Common myeloid progenitor, CD34-positive (primary cell): ENCODE measurements around the gene B4GALT5.

Experiments
- CTCF ChIA-PET: fragments of 350-600 bp; sonication (Branson Sonifier 250); formaldehyde crosslinking; loops from one replicate; lab custom pipeline; 2021; ENCODE audit warnings: antibody characterized with exemption; lab: Charles Lee
- POLR2A ChIA-PET: fragments of 350-600 bp; sonication (Branson Sonifier 250); formaldehyde crosslinking; loops from one replicate; lab custom pipeline; 2021; ENCODE audit warnings: antibody characterized with exemption; lab: Charles Lee
- DNase-seq, 3 donors: peaks; one replicate each; pipeline versions ENCODE4 v3.0.0 to v3.0.0-alpha.2; 2013
- H3K27ac ChIP-seq, 2 experiments: 1 replicate in 1 of 2; 2 replicates in 1 of 2; pipeline ENCODE4 v1.7.0; 2013; ENCODE audit warnings: inconsistent platforms in 2 of 2, low read length in 2 of 2, mild to moderate bottlenecking in 2 of 2, low read depth in 1 of 2, moderate library complexity in 1 of 2; ENCODE audit not compliant: severe bottlenecking in 2 of 2, insufficient read depth in 1 of 2, poor library complexity in 1 of 2
- H3K27me3 ChIP-seq, 5 experiments: replicated peaks in 2 of 5; 1 replicate in 3 of 5; 2 replicates in 2 of 5; pipeline versions ENCODE4 v1.6.1 to v1.7.0; 2013; ENCODE audit warnings: low read length in 4 of 5, mild to moderate bottlenecking in 2 of 5, moderate library complexity in 2 of 5, inconsistent platforms in 1 of 5; ENCODE audit not compliant: insufficient read depth in 5 of 5, control insufficient read depth in 4 of 5
- H3K36me3 ChIP-seq, 4 experiments: 1 replicate in 2 of 4; 2 replicates in 2 of 4; pipeline versions ENCODE4 v1.6.1 to v1.7.0; 2013; ENCODE audit warnings: low read length in 3 of 4, control low read depth in 1 of 4, mild to moderate bottlenecking in 1 of 4; ENCODE audit not compliant: control insufficient read depth in 4 of 4, insufficient read depth in 4 of 4
- H3K4me1 ChIP-seq, 4 experiments: 1 replicate in 3 of 4; 2 replicates in 1 of 4; pipeline versions ENCODE4 v1.6.1 to v1.7.1; 2013; ENCODE audit warnings: low read length in 3 of 4, mild to moderate bottlenecking in 3 of 4, control low read depth in 1 of 4, inconsistent platforms in 1 of 4, moderate library complexity in 1 of 4; ENCODE audit not compliant: control insufficient read depth in 4 of 4, insufficient read depth in 4 of 4; ENCODE audit errors: control extremely low read depth in 1 of 4
- H3K4me3 ChIP-seq, 7 experiments: 1 replicate in 4 of 7; 2 replicates in 3 of 7; pipeline versions ENCODE4 v1.5.1 to v1.7.0; 2013; ENCODE audit warnings: mild to moderate bottlenecking in 7 of 7, low read length in 6 of 7, moderate library complexity in 6 of 7, inconsistent platforms in 2 of 7, low read depth in 2 of 7, control low read depth in 1 of 7; ENCODE audit not compliant: insufficient read depth in 4 of 7, control insufficient read depth in 1 of 7; ENCODE audit errors: extremely low read depth in 1 of 7
- H3K9me3 ChIP-seq, 5 experiments: 1 replicate in 4 of 5; 2 replicates in 1 of 5; pipeline versions ENCODE4 v1.6.1 to v1.7.1; 2013; ENCODE audit warnings: low read length in 4 of 5, mild to moderate bottlenecking in 2 of 5, inconsistent platforms in 1 of 5, low read depth in 1 of 5, moderate library complexity in 1 of 5; ENCODE audit not compliant: control insufficient read depth in 4 of 5, insufficient read depth in 2 of 5; ENCODE audit errors: control extremely low read depth in 1 of 5
- WGBS: methylation state at CpG from one replicate; pipeline ENCODE4 v1.1.5; 2013; ENCODE audit not compliant: insufficient coverage; 5-methylcytosine and 5-hydroxymethylcytosine counted together

The B4GALT5 gene

GRCh38 chr20:49663112-49663511 lies 50.6 kb downstream of the B4GALT5 start:
- H3K36me3 ChIP-seq = no peaks in the 10 kb centered on the region
- H3K27ac ChIP-seq = no peak overlapping the region
- H3K9me3 ChIP-seq = no peaks in the 10 kb centered on the region
- H3K4me3 ChIP-seq = no peak overlapping the region
- ChIA-PET CTCF (interaction anchor here (1.6 kb wide), 1 partner anchor 20 kb away, joined by 5 read pairs; no protein-coding TSS in a partner anchor), POLR2A (interaction anchor here (0.6 kb wide), 1 partner anchor 118 kb away, joined by 4 read pairs; no protein-coding TSS in a partner anchor)
- H3K4me1 ChIP-seq = peaks cover 0 to 13% (median 5%) of the 10 kb centered on the region in 4 experiments
- no peak for DNase-seq
- H3K27me3 ChIP-seq = no peaks in the 10 kb centered on the region

DNA sequence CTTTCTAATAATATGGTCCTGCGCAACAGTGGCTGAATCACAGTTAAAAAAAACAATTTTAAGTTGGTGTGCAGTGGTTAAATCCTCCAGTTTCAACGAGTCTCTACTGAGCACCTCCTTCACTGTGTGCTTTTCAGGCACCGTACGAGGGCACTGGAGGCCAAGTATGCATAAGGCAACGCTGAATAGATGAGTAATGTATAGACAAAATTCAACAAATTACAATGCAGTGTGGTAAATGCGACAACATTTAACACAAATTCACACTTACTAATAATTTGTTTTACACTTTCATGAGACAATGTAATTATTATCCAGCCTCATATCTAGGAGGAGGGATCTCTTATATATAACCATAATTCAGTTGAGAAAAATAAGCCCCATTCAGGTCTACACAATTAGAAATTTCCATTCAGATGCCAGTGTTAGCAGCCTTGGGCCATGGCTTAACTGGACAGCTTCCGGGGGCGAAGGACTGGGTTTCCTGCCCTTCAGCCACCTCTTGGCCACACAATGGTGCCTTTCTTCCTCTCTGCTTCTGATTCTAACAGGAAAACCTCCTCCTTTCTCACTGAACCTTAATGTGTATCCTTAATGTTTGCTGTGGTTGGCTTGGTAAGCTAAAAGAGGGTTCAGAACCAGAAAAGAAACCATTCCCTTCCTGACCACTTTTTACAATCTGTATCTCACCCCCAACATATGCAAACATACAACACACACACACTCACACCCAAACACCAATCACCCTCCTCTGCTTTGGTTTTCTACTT lies 51.9 kb downstream of the B4GALT5 start:
- Histone ChIP-seq H3K27me3 (no peaks in the 10 kb centered on the region), H3K4me1 (peaks cover 0 to 13% (median 5%) of the 10 kb centered on the region in 4 experiments), H3K9me3 (no peaks in the 10 kb centered on the region), H3K4me3 (no peak overlapping the region), H3K36me3 (peaks cover 0 to 6% (median 0%) of the 10 kb centered on the region in 4 experiments), H3K27ac (no peak overlapping the region)
- POLR2A ChIA-PET = no interaction called here
- DNase-seq = no peak
- CTCF ChIA-PET = interaction anchor here (1.6 kb wide), 1 partner anchor 19 kb away, joined by 5 read pairs; no protein-coding TSS in a partner anchor
- 88% methylated on average over 3 of the region's 8 CpGs for WGBS

DNA sequence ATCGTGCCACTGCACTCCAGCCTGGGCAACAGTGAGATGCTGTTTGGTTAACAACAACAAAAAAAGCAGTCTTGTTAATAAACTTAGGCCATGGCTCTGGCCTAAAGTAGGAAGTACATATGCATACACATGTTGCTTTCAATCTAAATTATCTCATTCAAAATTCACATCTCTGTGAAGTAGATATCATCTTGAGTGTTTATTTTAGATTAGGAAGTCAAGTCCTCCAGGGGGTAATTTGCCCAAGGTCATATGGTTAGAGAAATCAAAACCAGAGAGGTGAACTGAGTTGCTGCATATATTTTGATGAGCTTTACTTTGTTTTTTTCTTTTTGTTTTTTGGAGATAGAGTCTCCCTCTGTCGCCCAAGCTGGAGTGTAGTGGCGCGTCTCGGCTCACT lies 52.8 kb downstream of the B4GALT5 start:
- peaks cover 0 to 13% (median 5%) of the 10 kb centered on the region in 4 experiments for H3K4me1 ChIP-seq
- WGBS = 100% methylated on average over 2 of the region's 5 CpGs
- H3K9me3 ChIP-seq = no peaks in the 10 kb centered on the region
- no peak overlapping the region for H3K27ac ChIP-seq
- POLR2A ChIA-PET = no interaction called here
- DNase-seq = no peak
- CTCF ChIA-PET = interaction anchor here (1.0 kb wide), 1 partner anchor 19 kb away, joined by 3 read pairs; no protein-coding TSS in a partner anchor
- H3K4me3 ChIP-seq = no peak overlapping the region
- H3K36me3 ChIP-seq = peaks cover 0 to 14% (median 4%) of the 10 kb centered on the region in 4 experiments
- H3K27me3 ChIP-seq = no peaks in the 10 kb centered on the region

GRCh38 chr20:49659056-49659455 lies 54.6 kb downstream of the B4GALT5 start:
- ChIA-PET POLR2A (no interaction called here), CTCF (interaction anchor here (0.8 kb wide), 1 partner anchor 17 kb away, joined by 3 read pairs; no protein-coding TSS in a partner anchor)
- DNase-seq = no peak
- Histone ChIP-seq H3K4me1 (peaks cover 0 to 13% (median 7%) of the 10 kb centered on the region in 4 experiments), H3K27ac (no peak overlapping the region), H3K9me3 (no peaks in the 10 kb centered on the region), H3K36me3 (peaks cover 3 to 25% (median 16%) of the 10 kb centered on the region in 4 experiments), H3K27me3 (no peaks in the 10 kb centered on the region), H3K4me3 (no peak overlapping the region)
- WGBS = 94% methylated on average over 3 of the region's 3 CpGs

- DNase-seq = no peak
- Histone ChIP-seq H3K9me3 (no peaks in the 10 kb centered on the region), H3K27ac (no peak overlapping the region), H3K4me3 (no peak overlapping the region), H3K36me3 (peaks cover 7 to 31% (median 21%) of the 10 kb centered on the region in 4 experiments), H3K4me1 (peaks cover 0 to 13% (median 8%) of the 10 kb centered on the region in 4 experiments), H3K27me3 (no peaks in the 10 kb centered on the region)
- POLR2A ChIA-PET = no interaction called here
- CTCF ChIA-PET = interaction anchor here (0.7 to 0.8 kb wide), 3 partner anchors 15 to 35 kb away, joined by 3 read pairs; no protein-coding TSS in a partner anchor
- WGBS = 100% methylated on average over 2 of the region's 2 CpGs
These were observed 55.2 kb downstream of the B4GALT5 start for GRCh38 chr20:49658508-49658907.

DNA sequence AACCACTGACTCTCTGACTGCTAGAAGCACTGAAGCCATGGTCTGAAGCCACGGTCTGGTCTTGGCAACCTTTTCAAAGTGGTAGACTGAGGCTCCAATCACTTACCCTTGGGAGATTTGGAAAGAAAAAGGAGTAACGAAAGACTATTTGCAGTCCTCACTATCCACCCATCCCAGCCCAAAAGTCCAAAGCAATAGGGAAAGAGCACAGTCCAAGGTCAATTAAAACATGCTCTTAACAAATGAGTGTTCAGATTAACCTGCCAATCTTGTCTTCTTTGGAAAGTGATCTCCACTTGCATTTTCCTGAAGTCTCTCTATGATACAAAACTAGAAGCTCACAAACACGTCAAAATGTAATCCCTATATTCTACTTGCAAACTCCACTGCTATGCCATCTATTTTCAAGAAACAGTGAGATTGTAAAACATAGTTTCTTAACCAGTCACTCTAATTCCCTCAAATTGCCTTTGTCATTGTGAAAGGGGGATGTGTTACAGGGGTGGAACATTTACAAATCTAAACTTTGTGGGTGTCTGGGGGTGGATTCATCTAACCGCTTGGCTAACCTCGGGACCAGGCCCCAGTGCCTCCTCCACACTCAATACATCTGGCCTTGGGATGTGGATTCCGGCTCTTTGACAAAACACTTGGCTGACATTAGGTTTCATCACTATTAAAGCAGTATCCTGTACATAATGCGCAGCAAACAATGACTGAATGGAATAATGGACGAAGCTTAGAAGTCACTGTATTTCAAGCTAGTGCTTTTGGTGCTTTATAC lies 56.4 kb downstream of the B4GALT5 start:
- Histone ChIP-seq H3K36me3 (peaks cover 11 to 42% (median 30%) of the 10 kb centered on the region in 4 experiments), H3K4me1 (peaks cover 0 to 11% (median 7%) of the 10 kb centered on the region in 4 experiments), H3K27me3 (no peaks in the 10 kb centered on the region), H3K9me3 (no peaks in the 10 kb centered on the region), H3K4me3 (no peak overlapping the region), H3K27ac (no peak overlapping the region)
- 93% methylated on average over 4 of the region's 8 CpGs for WGBS
- DNase-seq = no peak
- ChIA-PET POLR2A (no interaction called here), CTCF (interaction anchor here (1.1 kb wide), 1 partner anchor 48 kb away, joined by 3 read pairs; no protein-coding TSS in a partner anchor)
